H4 (cell line): Measurements from ENCODE around the gene TRMT5. TPM values are rescaled to one million over a fixed set of nuclear protein-coding genes. Genes with fewer than 3 reads are reported as not detected.

Source experiments
- DNase-seq: peaks from one replicate; pipeline ENCODE4 v3.0.0-alpha.2; 2015; ENCODE audit warnings: low spot score
- total RNA-seq: library from RNA; depleted of rRNA; stranded (reverse); fragments of >200 nt; shearing (Covaris generic); gene quantifications from 2 replicates; pipeline ENCODE4 v1.2.3, GENCODE V29; 2014; rRNA removed

Gene TRMT5
- 18.6 and 29.4 TPM in 2 replicates for total RNA-seq

DNA sequence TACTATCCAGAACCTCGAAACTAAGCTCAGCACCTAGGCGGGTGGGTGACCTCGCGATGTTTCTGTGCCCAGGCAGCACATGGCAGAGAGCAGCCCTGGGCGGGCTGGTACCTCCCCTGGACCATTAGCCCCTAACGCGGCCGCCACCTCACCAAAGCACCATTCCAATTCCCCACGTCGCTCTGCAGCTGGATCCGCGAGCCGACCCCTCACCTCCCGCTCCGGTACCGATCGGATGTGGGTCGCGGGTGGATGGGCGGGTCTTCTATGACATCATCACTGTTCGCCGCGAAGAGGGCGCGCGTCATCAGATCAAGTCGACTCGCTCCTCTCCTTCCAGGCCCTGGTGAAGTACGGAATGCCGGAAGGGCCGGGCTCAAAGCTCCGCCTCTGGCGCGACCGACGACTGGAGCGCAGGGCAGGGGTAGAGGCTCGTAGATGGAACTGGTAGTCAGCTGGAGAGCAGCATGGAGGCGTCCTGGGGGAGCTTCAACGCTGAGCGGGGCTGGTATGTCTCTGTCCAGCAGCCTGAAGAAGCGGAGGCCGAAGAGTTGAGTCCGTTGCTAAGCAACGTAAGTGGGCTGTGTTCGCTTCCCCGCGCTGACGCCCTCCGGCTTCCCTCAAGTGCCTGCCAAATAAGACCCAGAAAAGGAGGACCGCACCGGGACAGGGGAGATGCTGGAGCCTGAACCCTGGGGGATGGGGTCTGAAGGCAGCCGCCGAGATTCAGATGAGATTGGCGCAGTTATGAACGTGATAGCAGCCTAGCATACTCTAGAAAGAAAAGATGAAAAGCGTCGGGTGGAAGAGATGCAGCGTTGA, at the start of gene TRMT5, which contains the start of gene SLC38A6:
TRMT5 (minus strand) TSS at position 269 of the 822 bp plus-strand sequence; CDS start at position 163, 106 bp downstream.
SLC38A6 (plus strand) TSS at position 435 of the 822 bp plus-strand sequence; CDS start at position 468, 33 bp downstream.
- peak; percentile 93 for DNase-seq

GRCh38 chr14:61026526-61026925, 45.6 kb upstream of the TRMT5 start:
- DNase-seq: no peak

- peak; percentile 67 for DNase-seq
Observed at GRCh38 chr14:61025251-61026223, 44.7 kb upstream of the TRMT5 start.

- no peak for DNase-seq
Observed at GRCh38 chr14:61019537-61019936, 38.7 kb upstream of the TRMT5 start.

DNA sequence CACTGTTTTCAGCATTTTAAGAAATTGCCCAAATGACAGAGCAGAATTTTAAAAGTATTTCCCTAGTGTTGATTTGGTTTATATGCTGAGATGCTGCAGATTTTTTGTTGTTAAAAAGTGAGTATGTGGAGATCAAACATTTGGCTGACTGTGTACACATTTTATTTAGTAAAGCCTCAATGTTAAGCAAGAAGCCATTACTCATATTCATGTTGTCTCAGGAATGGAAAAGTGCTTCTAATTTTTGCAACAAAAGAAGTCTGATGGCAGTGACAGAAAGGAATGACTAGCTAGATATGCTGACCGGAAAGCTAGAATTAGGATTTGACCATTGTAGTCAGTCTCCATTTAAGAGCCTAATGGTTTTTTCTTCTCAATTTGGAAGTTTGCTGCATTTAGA, 22.7 kb upstream of the TRMT5 start:
- no peak for DNase-seq

DNA sequence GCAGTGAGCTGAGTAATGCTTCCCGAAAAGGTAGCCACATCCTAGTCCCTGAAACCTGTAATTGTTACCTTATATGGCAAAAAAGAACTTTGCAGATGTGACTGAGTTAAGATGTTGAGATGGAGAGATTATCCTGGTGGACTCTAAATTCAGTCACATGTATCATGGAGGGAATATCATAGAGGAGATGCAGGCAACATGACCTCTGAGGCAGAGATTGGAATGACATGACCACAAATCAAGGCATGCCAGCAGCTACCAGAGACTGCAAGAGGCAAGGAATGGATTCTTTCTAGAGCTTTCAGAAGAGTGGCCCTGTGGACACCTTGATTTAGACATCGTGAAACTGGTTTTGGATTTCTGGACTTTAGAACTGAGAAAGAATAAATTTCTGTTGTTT, 18.7 kb upstream of the TRMT5 start:
- DNase-seq: no peak

GRCh38 chr14:60998617-60999016, 17.7 kb upstream of the TRMT5 start:
- DNase-seq: no peak

GRCh38 chr14:60989599-60989998, 8.7 kb upstream of the TRMT5 start:
- DNase-seq: no peak

DNA sequence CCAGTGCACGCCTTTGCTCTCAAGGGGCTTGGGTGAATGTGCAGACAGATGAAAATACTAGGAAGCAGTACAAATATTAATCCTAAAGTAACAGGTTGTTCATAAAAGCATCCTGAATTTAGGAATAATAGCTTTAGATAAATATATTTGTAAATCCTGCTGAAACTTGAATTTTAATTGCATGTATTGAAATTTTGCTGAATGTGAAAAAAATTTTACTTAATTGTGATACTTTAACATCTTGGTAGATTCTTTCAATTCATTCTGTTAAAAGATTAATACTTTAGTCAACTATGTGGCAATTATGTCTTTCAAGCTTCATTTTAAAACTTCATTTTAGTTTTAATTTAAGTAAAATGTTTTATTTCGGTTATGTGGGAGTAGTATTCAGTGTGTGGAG, 5.6 kb upstream of the TRMT5 start:
- DNase-seq: no peak

- no peak for DNase-seq
Observed at GRCh38 chr14:60984196-60984595, 3.3 kb upstream of the TRMT5 start.

- peak; percentile 64 for DNase-seq
Observed at GRCh38 chr14:60981633-60982455, 965 bp upstream of the TRMT5 start.

GRCh38 chr14:60977847-60978246, 3.0 kb downstream of the TRMT5 start:
- no peak for DNase-seq

DNA sequence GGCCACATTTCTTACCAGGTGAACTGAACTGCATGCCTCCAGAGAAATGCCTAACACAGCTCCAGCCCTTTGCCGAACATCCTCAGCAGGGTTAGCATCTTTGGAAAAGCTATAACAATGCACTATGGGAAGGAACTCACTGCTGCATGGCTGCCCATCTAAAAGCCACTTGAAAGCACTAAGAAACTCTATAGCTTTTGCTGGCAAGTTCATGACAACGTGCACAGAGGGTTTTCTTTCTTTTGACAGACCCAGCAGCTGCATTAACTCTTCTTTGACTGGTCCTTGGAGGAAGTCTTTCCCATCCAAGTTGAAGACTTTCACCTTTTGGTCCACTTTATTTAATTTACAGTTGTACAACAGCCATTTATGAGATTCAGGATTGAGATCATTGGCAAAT, 5.3 kb downstream of the TRMT5 start:
- no peak for DNase-seq

- DNase-seq: no peak
Observed at GRCh38 chr14:60974090-60974651, 6.7 kb downstream of the TRMT5 start.

GRCh38 chr14:60973070-60973469, 7.8 kb downstream of the TRMT5 start:
- DNase-seq: no peak

GRCh38 chr14:60972295-60972694, 8.6 kb downstream of the TRMT5 start:
- no peak for DNase-seq

- DNase-seq: no peak
Observed at GRCh38 chr14:60971271-60971670, 9.6 kb downstream of the TRMT5 start.

- DNase-seq: no peak
Observed at GRCh38 chr14:60970146-60970545, 10.7 kb downstream of the TRMT5 start.

- DNase-seq: no peak
Observed at GRCh38 chr14:60968671-60969070, 12.2 kb downstream of the TRMT5 start.

DNA sequence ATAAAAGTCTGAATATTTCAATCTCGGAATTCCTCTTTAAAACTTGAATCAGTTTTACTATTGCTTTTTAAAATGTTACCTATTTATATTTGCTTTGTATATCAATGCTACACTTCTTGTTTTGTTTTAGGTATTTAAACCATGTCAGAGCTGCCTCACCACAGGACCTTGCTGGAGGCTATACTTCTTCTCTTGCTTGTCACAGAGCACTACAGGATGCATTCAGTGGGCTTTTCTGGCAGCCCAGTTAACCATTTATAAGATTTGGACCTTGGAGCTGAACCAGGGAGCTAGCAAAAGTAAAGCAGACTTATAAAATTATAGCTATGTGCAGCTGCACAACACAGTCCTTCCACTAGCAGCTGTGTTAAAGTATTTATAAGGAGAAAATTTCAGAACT, 12.8 kb downstream of the TRMT5 start:
- no peak for DNase-seq

GRCh38 chr14:60965402-60965801, 15.5 kb downstream of the TRMT5 start:
- peak; percentile 19 for DNase-seq
